GM12801 (cell line): ENCODE data around the gene OMP.

ENCODE experiments used
- CTCF ChIP-seq: IDR thresholded peaks from one replicate; pipeline ENCODE4 v1.5.1; 2011; ENCODE audit warnings: control low read depth; ENCODE audit not compliant: insufficient read length; ENCODE audit errors: extremely low read depth

The OMP gene

GRCh38 chr11:77096591-77097019, 6.0 kb upstream of the OMP start:
- no peak for TF ChIP-seq CTCF

- no peak for TF ChIP-seq CTCF
Observed at GRCh38 chr11:77100166-77101042, 2.2 kb upstream of the OMP start.

GRCh38 chr11:77101043-77101537, 1.6 kb upstream of the OMP start:
- TF ChIP-seq CTCF: no peak

GRCh38 chr11:77103319-77103718, 679 bp downstream of the OMP start:
- TF ChIP-seq CTCF: no peak

- TF ChIP-seq CTCF: no peak
Observed at GRCh38 chr11:77104727-77105126, 2.1 kb downstream of the OMP start.

GRCh38 chr11:77106321-77106720, 3.7 kb downstream of the OMP start:
- TF ChIP-seq CTCF: no peak

- TF ChIP-seq CTCF: no peak
Observed at GRCh38 chr11:77106759-77107158, 4.1 kb downstream of the OMP start.
